H1 (cell line): Measurements from ENCODE around the gene FCHO1. TPM values are rescaled to one million over a fixed set of nuclear protein-coding genes. Genes with fewer than 3 reads are reported as not detected.

Experiments
- CTCF ChIA-PET: fragments of 300-600 bp; sonication (Branson Sonifier 250); formaldehyde crosslinking; loops from one replicate; lab custom pipeline; 2021; ENCODE audit not compliant: partially characterized antibody; lab: Charles Lee
- POLR2A ChIA-PET: fragments of 300-600 bp; sonication (Branson Sonifier 250); formaldehyde crosslinking; loops from one replicate; lab custom pipeline; 2021; ENCODE audit warnings: inconsistent platforms; ENCODE audit not compliant: partially characterized antibody; lab: Charles Lee
- DNase-seq, 2 experiments: peaks; one replicate each; pipeline versions ENCODE4 v3.0.0 to v3.0.0-alpha.2; 2010 to 2022; ENCODE audit warnings: low spot score in 2 of 2, low read depth in 1 of 2, mixed read lengths in 1 of 2
- FAIRE-seq: peaks from 2 replicates; lab custom pipeline; 2011; peaks lifted over from hg19 to GRCh38; lab: Jason Lieb, UNC
- H2AFZ ChIP-seq: 2 replicates; pipeline ENCODE4 v1.8.1; 2012; ENCODE audit warnings: low read length, inconsistent platforms
- H2AK5ac ChIP-seq: 2 replicates; pipeline ENCODE4 v1.6.1; 2013; ENCODE audit warnings: low read depth, low read length
- H2BK120ac ChIP-seq: replicated peaks from 2 replicates; pipeline ENCODE3; 2013; ENCODE audit warnings: low read depth, low read length, inconsistent platforms
- H2BK12ac ChIP-seq: 2 replicates; pipeline ENCODE4 v1.6.1; 2013; ENCODE audit warnings: low read depth, low read length
- H2BK15ac ChIP-seq: 2 replicates; pipeline ENCODE4 v1.6.1; 2013; ENCODE audit warnings: low read length
- H2BK20ac ChIP-seq: 2 replicates; pipeline ENCODE4 v1.6.1; 2013; ENCODE audit warnings: low read length
- H2BK5ac ChIP-seq: 2 replicates; pipeline ENCODE4 v1.6.1; 2013; ENCODE audit warnings: low read depth, low read length
- H3K14ac ChIP-seq: 2 replicates; pipeline ENCODE4 v1.6.1; 2013; ENCODE audit warnings: inconsistent platforms; ENCODE audit not compliant: insufficient read length
- H3K18ac ChIP-seq: 2 replicates; pipeline ENCODE4 v1.6.1; 2013; ENCODE audit warnings: low read length; ENCODE audit errors: extremely low read depth
- H3K23ac ChIP-seq: 2 replicates; pipeline ENCODE4 v1.6.1; 2013; ENCODE audit warnings: inconsistent platforms; ENCODE audit not compliant: insufficient read length
- H3K23me2 ChIP-seq: 2 replicates; pipeline ENCODE4 v1.6.1; 2013; ENCODE audit warnings: low read depth, low read length
- H3K27ac ChIP-seq: 2 replicates; pipeline ENCODE4 v1.6.1; 2011; ENCODE audit warnings: low read depth, low read length, inconsistent platforms
- H3K27me3 ChIP-seq, 4 experiments: replicated peaks in 1 of 4; 1 replicate in 1 of 4; 2 replicates in 3 of 4; pipeline versions ENCODE4 v1.6.1 to v1.8.1; 2011 to 2013; ENCODE audit warnings: low read length in 3 of 4, mild to moderate bottlenecking in 3 of 4, inconsistent platforms in 2 of 4, mixed read lengths in 2 of 4, moderate library complexity in 1 of 4; ENCODE audit not compliant: control insufficient read depth in 3 of 4, insufficient read depth in 3 of 4; ENCODE audit errors: extremely low read depth in 1 of 4
- H3K36me3 ChIP-seq, 4 experiments: 2 replicates each; pipeline versions ENCODE4 v1.6.1 to v1.8.1; 2011 to 2013; ENCODE audit warnings: mild to moderate bottlenecking in 4 of 4, low read length in 3 of 4, moderate library complexity in 2 of 4, control low read depth in 1 of 4, inconsistent platforms in 1 of 4; ENCODE audit not compliant: insufficient read depth in 4 of 4, control insufficient read depth in 2 of 4
- H3K4ac ChIP-seq: replicated peaks from 2 replicates; pipeline ENCODE3; 2013; ENCODE audit warnings: low read length, low read depth, mixed read lengths, inconsistent platforms; ENCODE audit not compliant: insufficient read length
- H3K4me1 ChIP-seq, 4 experiments: replicated peaks in 1 of 4; 1 replicate in 1 of 4; 2 replicates in 3 of 4; pipeline versions ENCODE4 v1.6.1 to v1.8.1; 2011 to 2013; ENCODE audit warnings: low read length in 3 of 4, inconsistent platforms in 2 of 4, mixed read lengths in 1 of 4; ENCODE audit not compliant: insufficient read depth in 4 of 4, control insufficient read depth in 3 of 4
- H3K4me2 ChIP-seq, 2 experiments: 2 replicates each; pipeline versions ENCODE4 v1.6.1 to v1.8.1; 2011 to 2013; ENCODE audit warnings: low read depth in 2 of 2, low read length in 2 of 2, control low read depth in 1 of 2, inconsistent platforms in 1 of 2, mild to moderate bottlenecking in 1 of 2; ENCODE audit not compliant: insufficient read depth in 1 of 2
- H3K4me3 ChIP-seq, 4 experiments: fragments of 200-600, 300-600 bp in 1 of 4; sonication (generic), shearing (Covaris generic), sonication (Bioruptor Twin) in 1 of 4; 2 replicates each; pipeline versions ENCODE4 v1.5.1 to v1.8.1; 2011 to 2016; ENCODE audit warnings: low read length in 4 of 4, low read depth in 3 of 4, control low read depth in 2 of 4, inconsistent platforms in 2 of 4, mild to moderate bottlenecking in 2 of 4, mixed read lengths in 1 of 4, moderate library complexity in 1 of 4; ENCODE audit not compliant: insufficient read depth in 2 of 4; ENCODE audit errors: extremely low read depth in 1 of 4
- H3K56ac ChIP-seq: replicated peaks from 2 replicates; pipeline ENCODE3; 2013; ENCODE audit warnings: low read depth, mild to moderate bottlenecking, mixed read lengths, low read length, inconsistent platforms; ENCODE audit not compliant: insufficient read length
- H3K79me1 ChIP-seq: 2 replicates; pipeline ENCODE4 v1.6.1; 2013; ENCODE audit warnings: low read depth, low read length, control low read depth
- H3K79me2 ChIP-seq, 2 experiments: 2 replicates each; pipeline versions ENCODE4 v1.6.1 to v1.8.1; 2012 to 2013; ENCODE audit warnings: low read length in 2 of 2, mild to moderate bottlenecking in 2 of 2, inconsistent platforms in 1 of 2; ENCODE audit not compliant: insufficient read depth in 2 of 2, control insufficient read depth in 1 of 2
- H3K9ac ChIP-seq, 4 experiments: replicated peaks in 1 of 4; 1 replicate in 1 of 4; 2 replicates in 3 of 4; pipeline versions ENCODE4 v1.6.1 to v1.8.1; 2011 to 2013; ENCODE audit warnings: low read depth in 3 of 4, low read length in 3 of 4, control low read depth in 2 of 4, mild to moderate bottlenecking in 2 of 4, moderate library complexity in 2 of 4, inconsistent platforms in 1 of 4; ENCODE audit errors: extremely low read depth in 1 of 4
- H3K9me3 ChIP-seq, 2 experiments: 2 replicates each; pipeline versions ENCODE4 v1.6.1 to v1.8.1; 2012 to 2013; ENCODE audit warnings: mild to moderate bottlenecking in 2 of 2, moderate library complexity in 2 of 2, control low read depth in 1 of 2, inconsistent platforms in 1 of 2, low read depth in 1 of 2, low read length in 1 of 2, mixed read lengths in 1 of 2; ENCODE audit not compliant: insufficient read depth in 2 of 2
- H4K20me1 ChIP-seq, 2 experiments: replicated peaks in 1 of 2; 2 replicates each; pipeline versions ENCODE3 to v1.8.1; 2011 to 2013; ENCODE audit warnings: inconsistent platforms in 2 of 2, low read length in 2 of 2, mild to moderate bottlenecking in 1 of 2; ENCODE audit not compliant: insufficient read depth in 2 of 2, control insufficient read depth in 1 of 2
- H4K5ac ChIP-seq: 2 replicates; pipeline ENCODE4 v1.6.1; 2013; ENCODE audit warnings: low read length, low read depth, mixed read lengths, inconsistent platforms; ENCODE audit not compliant: insufficient read length
- H4K8ac ChIP-seq: 2 replicates; pipeline ENCODE4 v1.8.0; 2013; ENCODE audit warnings: mild to moderate bottlenecking, moderate library complexity, low read length, inconsistent platforms; ENCODE audit not compliant: insufficient read depth; ENCODE audit errors: extremely low read depth
- H4K91ac ChIP-seq: replicated peaks from 2 replicates; pipeline ENCODE3; 2013; ENCODE audit warnings: low read length, mixed read lengths, inconsistent platforms; ENCODE audit not compliant: insufficient read length
- POU5F1 ChIP-seq: IDR thresholded peaks from 2 replicates; pipeline ENCODE4 v1.6.1; 2011; ENCODE audit warnings: low read depth, mild to moderate bottlenecking, low read length, moderate library complexity
- YY1 ChIP-seq: IDR thresholded peaks from 2 replicates; pipeline ENCODE4 v1.6.1; 2011; ENCODE audit warnings: low read depth, mild to moderate bottlenecking, low read length
- whole genome bisulfite sequencing, 2 experiments: shearing (Covaris generic) in 1 of 2; methylation state at CpG; one replicate each; pipeline versions ENCODE4 v1.1.6 to v1.1.7; 2013 to 2015; ENCODE audit warnings: low lambda C conversion rate in 2 of 2, mixed read lengths in 2 of 2, inconsistent platforms in 1 of 2, low coverage in 1 of 2, missing lambda C conversion rate in 1 of 2; ENCODE audit not compliant: insufficient replicate concordance in 2 of 2, insufficient coverage in 1 of 2, insufficient read length in 1 of 2; ENCODE audit errors: extremely low coverage in 1 of 2, missing lambda C conversion rate in 1 of 2; 5-methylcytosine and 5-hydroxymethylcytosine counted together
- polyA plus RNA-seq, 7 experiments: library from polyadenylated mRNA; depleted of rRNA in 3 of 7; stranded (reverse) in 5 of 7; unstranded in 2 of 7; fragments of >200 nt in 5 of 7; fragments of 200-250 nt in 2 of 7; gene quantifications; 1 replicate in 5 of 7; 2 replicates in 1 of 7; 4 replicates in 1 of 7; pipeline versions ENCODE4 v1.2.1 to v1.2.3, GENCODE V29; 2011 to 2013; ENCODE audit warnings: missing spikeins in 2 of 7, mixed read lengths in 2 of 7
- total RNA-seq: library from RNA; stranded (reverse); fragmentation: NEBNext Ultra II Directional; extraction: Animal tissue kit (Norgen Biotek cat#: 25700); gene quantifications from 2 replicates; pipeline ENCODE4 v1.2.1, GENCODE V29; 2021

Gene FCHO1
- total and polyA plus RNA-seq, 2 of the 8 experiments (the other 6 are each of a cell fraction or from before 2014, with no cell fraction given): 13.0 to 25.9 TPM

GRCh38 chr19:17753976-17754375 lies 2.7 kb downstream of the FCHO1 start:
- Histone ChIP-seq H2BK15ac (no peak overlapping the region), H4K8ac (no peak overlapping the region), H3K14ac (no peak overlapping the region), H3K4me1 (peaks cover 0 to 9% (median 0%) of the 10 kb centered on the region in 4 experiments; a peak in 1 of 7 replicates), H3K4me2 (no peak overlapping the region), H4K91ac (no peak overlapping the region), H3K9ac (no peak overlapping the region), H4K5ac (no peak overlapping the region), H4K20me1 (no peaks in the 10 kb centered on the region), H2AK5ac (no peak overlapping the region), H3K9me3 (no peaks in the 10 kb centered on the region), H3K56ac (no peak overlapping the region), H2BK12ac (no peak overlapping the region), H3K36me3 (no peaks in the 10 kb centered on the region), H2BK20ac (no peak overlapping the region), H3K4me3 (no peak overlapping the region), H3K4ac (no peak overlapping the region), H2BK5ac (no peak overlapping the region), H3K79me1 (no peaks in the 10 kb centered on the region; the same call in 1 of the 2 replicates), H3K27me3 (no peaks in the 10 kb centered on the region), H3K18ac (no peak overlapping the region), H3K23ac (no peak overlapping the region), H3K79me2 (no peaks in the 10 kb centered on the region), H2AFZ (no peak overlapping the region), H2BK120ac (no peak overlapping the region), H3K27ac (no peak overlapping the region), H3K23me2 (no peaks in the 10 kb centered on the region; the same call in 1 of the 2 replicates)
- CTCF ChIA-PET: interaction anchor here (0.9 to 4.1 kb wide), 17 partner anchors 9 to 258 kb away, joined by 3 to 23 read pairs (median 4); no protein-coding TSS in a partner anchor
- POLR2A ChIA-PET: interaction anchor here (0.9 to 4.2 kb wide), 7 partner anchors 8 to 111 kb away, joined by 3 to 21 read pairs (median 6); partner anchors contain the start of gene RPL18A
- TF ChIP-seq POU5F1 (peak; percentile 83), YY1 (no peak)
- 80% methylated on average over 9 of the region's 9 CpGs; no CpG with 5 or more reads in 1 of the 2 experiments for WGBS, 2 experiments
- no peak for DNase-seq
- no peak for FAIRE-seq
